Thoracic aorta (tissue), 2 donors: ENCODE data around the gene NF1. TPM values are rescaled to one million over a fixed set of nuclear protein-coding genes. Genes with fewer than 3 reads are reported as not detected.
"Not testable (repeated sequence)": the region's sequence is repeated elsewhere in the genome, so short reads cannot be mapped to it uniquely, and the experiment has no call there.

ENCODE experiments used
- ATAC-seq: fragments of 150-250 bp; one replicate; pipeline ENCODE4 v1.8.0; 2017; ENCODE audit warnings: low read depth; ENCODE audit not compliant: insufficient number of reproducible peaks, low FRiP score
- DNase-seq: peaks from one replicate; pipeline ENCODE4 v3.0.0-alpha.2; 2020; ENCODE audit warnings: low spot score
- H3K27ac ChIP-seq, 2 donors: fragments of 200-600 bp; sonication (generic); 1 replicate in 1 of 2; 2 replicates in 1 of 2; pipeline ENCODE4 v1.5.1; 2016; ENCODE audit warnings: mild to moderate bottlenecking in 2 of 2, moderate library complexity in 2 of 2
- H3K27me3 ChIP-seq: fragments of 200-600 bp; sonication (generic); replicated peaks from 2 replicates; pipeline ENCODE4 v1.6.0; 2016; ENCODE audit warnings: mild to moderate bottlenecking; ENCODE audit not compliant: insufficient read depth
- H3K36me3 ChIP-seq: fragments of 200-600 bp; sonication (generic); one replicate; pipeline ENCODE4 v1.5.1; 2016
- H3K4me1 ChIP-seq, 2 donors: fragments of 200-600 bp; sonication (generic); 1 replicate in 1 of 2; 2 replicates in 1 of 2; pipeline versions ENCODE4 v1.5.1 to v1.6.0; 2016; ENCODE audit warnings: low read depth in 2 of 2, mild to moderate bottlenecking in 1 of 2; ENCODE audit not compliant: control insufficient read depth in 1 of 2
- H3K4me3 ChIP-seq: fragments of 200-600 bp; sonication (generic); 2 replicates; pipeline ENCODE4 v1.5.1; 2016; ENCODE audit warnings: mild to moderate bottlenecking
- H3K9me3 ChIP-seq: fragments of 200-600 bp; sonication (generic); 2 replicates; pipeline ENCODE4 v1.5.1; 2016
- total RNA-seq, 2 donors: library from RNA; depleted of rRNA; stranded (reverse); fragments of >200 nt; gene quantifications; one replicate each; pipeline versions ENCODE4 v1.1.0 to v1.2.3, GENCODE V29; 2016
- TF ChIP-seq, protein P1 (sequence below): fragments of 200-600 bp; sonication (generic); IDR thresholded peaks from one replicate; pipeline ENCODE4 v1.5.1; 2019; ENCODE audit warnings: antibody characterized with exemption

Gene NF1
- total RNA-seq, 2 donors from 2014 or later = 60.9 to 105 TPM

DNA sequence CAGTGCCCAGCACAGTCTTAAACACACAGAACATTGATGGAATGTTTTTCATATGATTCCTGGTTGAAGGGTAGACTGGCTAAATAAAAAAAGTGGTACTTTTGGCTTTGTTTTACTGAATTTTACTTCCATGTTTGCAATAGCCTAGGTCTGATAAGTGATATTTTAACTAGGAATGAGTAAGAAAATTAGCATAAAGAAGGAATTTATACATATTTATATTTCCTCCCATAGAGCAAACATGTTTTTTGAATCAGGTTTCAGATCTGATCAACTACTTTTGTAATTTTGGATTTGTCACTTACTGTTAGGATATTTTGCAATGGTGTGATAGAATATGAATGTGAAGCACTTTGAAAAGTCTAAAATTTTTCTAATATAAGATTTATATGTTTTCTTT lies 7.2 kb downstream of the NF1 start:
- Histone ChIP-seq H3K27ac (peak overlapping the region in 1 of 2 donors; percentile 9), H3K4me3 (no peak overlapping the region), H3K9me3 (no peaks in the 10 kb centered on the region), H3K27me3 (no peaks in the 10 kb centered on the region), H3K36me3 (no peaks in the 10 kb centered on the region), H3K4me1 (peaks cover 11 to 20% of the 10 kb centered on the region in 2 donors)
- TF ChIP-seq, protein P1, sequence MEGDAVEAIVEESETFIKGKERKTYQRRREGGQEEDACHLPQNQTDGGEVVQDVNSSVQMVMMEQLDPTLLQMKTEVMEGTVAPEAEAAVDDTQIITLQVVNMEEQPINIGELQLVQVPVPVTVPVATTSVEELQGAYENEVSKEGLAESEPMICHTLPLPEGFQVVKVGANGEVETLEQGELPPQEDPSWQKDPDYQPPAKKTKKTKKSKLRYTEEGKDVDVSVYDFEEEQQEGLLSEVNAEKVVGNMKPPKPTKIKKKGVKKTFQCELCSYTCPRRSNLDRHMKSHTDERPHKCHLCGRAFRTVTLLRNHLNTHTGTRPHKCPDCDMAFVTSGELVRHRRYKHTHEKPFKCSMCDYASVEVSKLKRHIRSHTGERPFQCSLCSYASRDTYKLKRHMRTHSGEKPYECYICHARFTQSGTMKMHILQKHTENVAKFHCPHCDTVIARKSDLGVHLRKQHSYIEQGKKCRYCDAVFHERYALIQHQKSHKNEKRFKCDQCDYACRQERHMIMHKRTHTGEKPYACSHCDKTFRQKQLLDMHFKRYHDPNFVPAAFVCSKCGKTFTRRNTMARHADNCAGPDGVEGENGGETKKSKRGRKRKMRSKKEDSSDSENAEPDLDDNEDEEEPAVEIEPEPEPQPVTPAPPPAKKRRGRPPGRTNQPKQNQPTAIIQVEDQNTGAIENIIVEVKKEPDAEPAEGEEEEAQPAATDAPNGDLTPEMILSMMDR = no peak
- DNase-seq (no peak), ATAC-seq (no peak)

DNA sequence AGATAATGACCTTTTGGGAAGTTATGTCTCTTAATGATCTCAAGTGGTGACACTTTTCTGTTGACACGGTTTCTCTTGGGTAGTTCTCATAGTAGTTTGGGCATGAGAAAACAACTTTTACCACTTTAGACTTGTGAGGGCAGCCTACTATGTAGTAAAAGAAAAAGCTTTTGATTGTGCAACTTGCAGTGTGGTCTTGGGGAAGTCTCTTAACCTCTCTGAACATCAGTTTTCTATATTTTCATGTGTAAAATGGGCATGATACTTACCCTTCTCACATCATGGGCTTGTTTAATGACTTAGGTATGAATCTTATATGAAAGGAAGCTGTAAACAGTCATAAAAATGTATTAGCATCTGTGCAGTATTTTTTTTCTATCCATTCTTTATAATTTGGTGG lies 11.2 kb downstream of the NF1 start:
- no peaks in the 10 kb centered on the region for H3K36me3 ChIP-seq
- no peaks in the 10 kb centered on the region for H3K27me3 ChIP-seq
- no peak overlapping the region for H3K27ac ChIP-seq
- H3K9me3 ChIP-seq = no peaks in the 10 kb centered on the region
- TF ChIP-seq, protein P1 = no peak
- peaks cover 10 to 24% of the 10 kb centered on the region in 2 donors for H3K4me1 ChIP-seq
- DNase-seq = no peak
- H3K4me3 ChIP-seq = no peak overlapping the region
- no peak for ATAC-seq

DNA sequence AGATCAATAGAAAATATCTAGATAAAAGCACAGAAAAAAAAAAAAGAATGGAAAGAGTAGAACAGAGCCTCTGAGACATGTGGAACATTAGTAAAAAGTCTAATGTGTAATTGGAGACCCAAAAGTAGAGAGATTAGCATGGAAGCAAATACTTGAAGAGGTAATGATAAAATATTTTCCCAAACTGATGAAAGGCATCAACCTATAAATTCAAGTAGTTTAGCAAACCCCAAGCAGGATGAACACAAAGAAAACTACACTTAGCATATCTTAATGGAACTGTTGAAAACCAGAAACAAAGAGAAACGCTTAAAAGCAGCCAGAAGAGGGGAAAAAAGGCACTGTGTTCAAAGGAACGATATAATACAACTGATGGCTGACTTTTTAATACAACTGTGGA lies 16.4 kb downstream of the NF1 start:
- H3K27ac ChIP-seq = no peak overlapping the region
- no peak for ATAC-seq
- no peak overlapping the region for H3K4me3 ChIP-seq
- H3K4me1 ChIP-seq = peaks cover 4 to 14% of the 10 kb centered on the region in 2 donors
- no peaks in the 10 kb centered on the region for H3K36me3 ChIP-seq
- H3K27me3 ChIP-seq = no peaks in the 10 kb centered on the region
- TF ChIP-seq, protein P1 = no peak
- DNase-seq = no peak
- H3K9me3 ChIP-seq = no peaks in the 10 kb centered on the region

DNA sequence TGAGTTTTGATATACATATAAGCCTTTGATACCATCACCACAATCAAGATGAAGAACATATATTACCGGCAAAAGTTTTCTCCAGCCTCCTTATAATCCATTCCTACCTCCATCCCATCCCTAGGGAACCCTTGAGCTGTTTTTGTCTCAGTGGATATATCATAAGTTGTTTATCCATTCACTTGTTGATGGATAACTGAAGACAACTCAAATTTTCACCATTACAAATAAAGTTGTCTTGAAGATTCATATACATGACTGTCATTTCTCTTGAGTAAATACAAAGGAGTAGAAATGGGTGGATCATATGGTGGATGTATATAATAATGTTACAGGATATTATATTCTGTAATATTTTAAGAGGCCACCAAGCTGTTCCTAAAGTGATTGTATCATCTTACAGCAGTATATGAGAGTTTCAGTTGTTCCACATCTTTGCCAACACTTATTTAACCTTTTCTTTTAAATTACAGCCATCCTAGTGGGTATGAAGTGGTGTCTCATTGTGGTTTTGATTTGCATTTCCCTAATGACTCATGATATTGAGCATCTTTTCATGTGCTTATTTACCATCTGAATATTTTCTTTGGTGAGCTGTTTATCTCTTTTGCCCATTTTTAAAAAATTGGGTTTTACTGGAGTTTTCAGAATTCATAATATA lies 17.4 kb downstream of the NF1 start:
- Histone ChIP-seq H3K4me3 (no peak overlapping the region), H3K4me1 (peaks cover 4 to 9% of the 10 kb centered on the region in 2 donors), H3K9me3 (no peaks in the 10 kb centered on the region), H3K27ac (no peak overlapping the region), H3K36me3 (no peaks in the 10 kb centered on the region), H3K27me3 (no peaks in the 10 kb centered on the region)
- TF ChIP-seq, protein P1 = no peak
- DNase-seq (no peak), ATAC-seq (no peak)

DNA sequence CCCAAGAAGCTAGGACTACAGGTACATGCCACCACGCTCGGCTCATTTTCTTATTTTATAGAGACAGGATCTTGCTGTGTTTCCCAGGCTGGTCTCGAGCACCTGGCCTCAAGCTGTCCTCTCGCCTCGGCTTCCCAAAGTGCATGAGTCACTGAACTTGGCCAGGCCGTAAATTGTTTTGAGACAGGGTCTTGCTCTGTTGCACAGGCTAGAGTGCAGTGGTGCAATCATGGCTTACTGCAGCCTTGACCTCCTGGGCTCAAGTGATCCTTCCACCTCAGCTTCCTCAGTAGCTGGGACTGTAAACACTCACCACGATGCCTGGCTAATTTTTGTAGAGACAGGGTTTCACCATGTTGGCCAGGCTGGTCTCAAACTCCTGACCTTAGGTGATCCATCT lies 18.6 kb downstream of the NF1 start:
- H3K4me1 ChIP-seq, H3K27ac ChIP-seq, ATAC-seq, H3K9me3 ChIP-seq, H3K4me3 ChIP-seq, H3K36me3 ChIP-seq, DNase-seq, H3K27me3 ChIP-seq: not testable (repeated sequence)

DNA sequence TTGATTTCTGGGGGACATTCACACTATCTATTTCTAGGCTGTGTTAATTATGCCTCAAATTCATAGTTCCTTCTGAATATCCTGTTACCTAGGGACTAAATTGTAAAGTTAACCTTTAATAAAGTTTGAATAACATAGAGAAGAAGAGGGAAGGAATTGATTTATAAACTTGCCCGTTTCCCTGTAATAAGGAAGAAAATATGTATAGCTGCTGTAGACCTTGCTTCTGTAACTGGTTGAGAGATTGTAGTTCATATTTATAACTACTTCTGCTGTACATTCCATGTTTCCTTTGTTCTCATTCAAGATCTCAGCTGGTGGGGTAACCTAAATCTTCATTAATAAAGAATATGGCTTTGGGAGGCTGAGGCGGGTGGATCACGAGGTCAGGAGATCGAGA lies 19.2 kb downstream of the NF1 start:
- DNase-seq = no peak
- H3K36me3 ChIP-seq = no peaks in the 10 kb centered on the region
- H3K27ac ChIP-seq = no peak overlapping the region
- no peak for ATAC-seq
- H3K9me3 ChIP-seq = no peaks in the 10 kb centered on the region
- H3K4me3 ChIP-seq = no peak overlapping the region
- H3K4me1 ChIP-seq = peaks cover 4 to 9% of the 10 kb centered on the region in 2 donors
- TF ChIP-seq, protein P1 = no peak
- no peaks in the 10 kb centered on the region for H3K27me3 ChIP-seq
